NCI-H1092 (cell line): ENCODE data around the gene ATG2A.
"Not testable (repeated sequence)": the region's sequence is repeated elsewhere in the genome, so short reads cannot be mapped to it uniquely, and the experiment has no call there.

ENCODE experiments used
- DNase-seq: peaks from one replicate; lab custom pipeline; 2025; lab: John Stamatoyannopoulos, UW

Gene ATG2A

GRCh38 chr11:64854157-64854533, 62.9 kb downstream of the ATG2A start:
- DNase-seq, result no peak

GRCh38 chr11:64853709-64854108, 63.3 kb downstream of the ATG2A start:
- no peak for DNase-seq

GRCh38 chr11:64852804-64853509, 64.1 kb downstream of the ATG2A start:
- no peak for DNase-seq

GRCh38 chr11:64851831-64852351, 65.1 kb downstream of the ATG2A start:
- DNase-seq, result no peak

GRCh38 chr11:64850979-64851567, 65.9 kb downstream of the ATG2A start:
- DNase-seq, result no peak

GRCh38 chr11:64849598-64850356, 67.2 kb downstream of the ATG2A start:
- no peak for DNase-seq

GRCh38 chr11:64848826-64849597, 68.0 kb downstream of the ATG2A start:
- DNase-seq, result peak; percentile 32

- DNase-seq, result no peak
Measured at GRCh38 chr11:64848214-64848825, 68.7 kb downstream of the ATG2A start.

GRCh38 chr11:64846998-64847666, 69.9 kb downstream of the ATG2A start:
- peak; percentile 95 for DNase-seq

GRCh38 chr11:64845776-64846129, 71.3 kb downstream of the ATG2A start:
- DNase-seq, result not testable (repeated sequence)

- no peak for DNase-seq
Measured at GRCh38 chr11:64845129-64845775, 71.8 kb downstream of the ATG2A start.
